Astrocyte (in vitro differentiated cells and primary cell): ENCODE data around the gene SMYD2.

ENCODE experiments used
- CTCF ChIP-seq: IDR thresholded peaks from 2 replicates; pipeline ENCODE4 v1.5.1; 2011; ENCODE audit warnings: low read depth, mild to moderate bottlenecking, inconsistent platforms, low read length, moderate library complexity; ENCODE audit not compliant: insufficient read depth
- EZH2 ChIP-seq: IDR thresholded peaks from 2 replicates; pipeline ENCODE4 v1.6.1; 2012; ENCODE audit warnings: mild to moderate bottlenecking, low read length, inconsistent platforms; ENCODE audit not compliant: insufficient read depth

GRCh38 chr1:214379236-214379970, 98.4 kb downstream of the SMYD2 start:
- TF ChIP-seq EZH2 (no peak), CTCF (no peak)
